ENCODE results near the gene TOR3A. TPM values are rescaled to one million over a fixed set of nuclear protein-coding genes. Genes with fewer than 3 reads are reported as not detected.

Gene TOR3A
- total and polyA plus RNA-seq, 2 of the 8 experiments (the other 6 are each of a cell fraction or from before 2014, with no cell fraction given), result 15.3 to 21.4 TPM

DNA sequence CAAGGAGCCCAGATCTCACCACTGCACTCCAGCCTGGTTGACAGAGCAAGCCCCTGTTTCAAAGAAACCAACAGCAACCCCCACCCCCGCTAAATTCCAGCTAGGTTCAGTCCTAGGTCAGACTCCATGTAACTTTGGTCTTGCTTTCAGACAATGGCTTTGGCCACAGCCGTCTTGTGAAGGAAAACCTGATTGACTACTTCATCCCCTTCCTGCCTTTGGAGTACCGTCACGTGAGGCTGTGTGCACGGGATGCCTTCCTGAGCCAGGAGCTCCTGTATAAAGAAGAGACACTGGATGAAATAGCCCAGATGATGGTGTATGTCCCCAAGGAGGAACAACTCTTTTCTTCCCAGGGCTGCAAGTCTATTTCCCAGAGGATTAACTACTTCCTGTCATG is 12.9 kb downstream of the TOR3A start:
- peaks cover 4% of the 10 kb centered on the region; the same call in 1 of the 2 replicates for H3K79me1 ChIP-seq (ENCODE audit: low read depth, low read length)
- no peak overlapping the region for H3K4me3 ChIP-seq (ENCODE audit: extremely low read depth in 1 of 4, insufficient read depth in 2 of 4, low read depth in 3 of 4, low read length in 4 of 4)
- no peak overlapping the region for H4K5ac ChIP-seq (ENCODE audit: insufficient read length, low read depth, low read length)
- no peak for DNase-seq (ENCODE audit: low read depth in 1 of 2, low spot score in 2 of 2)
- H2BK12ac ChIP-seq (ENCODE audit: low read depth, low read length), result no peak overlapping the region
- no peaks in the 10 kb centered on the region for H3K23me2 ChIP-seq (ENCODE audit: low read depth, low read length)
- ChIA-PET CTCF (ENCODE audit: partially characterized antibody) (interaction anchor here (0.9 to 2.0 kb wide), 3 partner anchors 11 to 22 kb away, joined by 3 to 5 read pairs (median 4); no protein-coding TSS in a partner anchor), POLR2A (ENCODE audit: partially characterized antibody) (no interaction called here)
- no peak overlapping the region for H2BK5ac ChIP-seq (ENCODE audit: low read depth, low read length)
- no peak overlapping the region for H2BK15ac ChIP-seq (ENCODE audit: low read length)
- H4K20me1 ChIP-seq (replicated peaks in 1 of 2; ENCODE audit: control insufficient read depth in 1 of 2, insufficient read depth in 2 of 2, low read length in 2 of 2), result peaks cover 2 to 5% of the 10 kb centered on the region in 2 experiments
- no peak overlapping the region for H3K9ac ChIP-seq (replicated peaks in 1 of 4; ENCODE audit: extremely low read depth in 1 of 4, low read depth in 3 of 4, low read length in 3 of 4)
- H3K56ac ChIP-seq (replicated peaks; ENCODE audit: insufficient read length, low read depth, low read length), result no peak overlapping the region
- no peak overlapping the region for H3K27ac ChIP-seq (ENCODE audit: low read depth, low read length)
- H2AK5ac ChIP-seq (ENCODE audit: low read depth, low read length), result no peak overlapping the region
- H3K18ac ChIP-seq (ENCODE audit: extremely low read depth, low read length), result no peak overlapping the region
- H2BK20ac ChIP-seq (ENCODE audit: low read length), result no peak overlapping the region
- no peak overlapping the region for H2BK120ac ChIP-seq (replicated peaks; ENCODE audit: low read depth, low read length)
- H3K14ac ChIP-seq (ENCODE audit: insufficient read length), result no peak overlapping the region
- H4K91ac ChIP-seq (replicated peaks; ENCODE audit: insufficient read length, low read length), result no peak overlapping the region
- no peak for FAIRE-seq
- no peak overlapping the region for H4K8ac ChIP-seq (ENCODE audit: extremely low read depth, insufficient read depth, low read length)
- H3K4me2 ChIP-seq (ENCODE audit: insufficient read depth in 1 of 2, low read depth in 2 of 2, low read length in 2 of 2), result no peak overlapping the region
- WGBS, 2 experiments (ENCODE audit: extremely low coverage in 1 of 2, insufficient coverage in 1 of 2, insufficient read length in 1 of 2, insufficient replicate concordance in 2 of 2, low coverage in 1 of 2, low lambda C conversion rate in 2 of 2, missing lambda C conversion rate in 1 of 2), result 86% methylated on average over 5 of the region's 5 CpGs; no CpG with 5 or more reads in 1 of the 2 experiments
- peaks cover 9 to 42% (median 32%) of the 10 kb centered on the region in 4 experiments for H3K36me3 ChIP-seq (ENCODE audit: control insufficient read depth in 2 of 4, insufficient read depth in 4 of 4, low read length in 3 of 4)
- no peaks in the 10 kb centered on the region for H3K27me3 ChIP-seq (replicated peaks in 1 of 4; ENCODE audit: control insufficient read depth in 3 of 4, extremely low read depth in 1 of 4, insufficient read depth in 3 of 4, low read length in 3 of 4)
- H3K4ac ChIP-seq (replicated peaks; ENCODE audit: insufficient read length, low read depth, low read length), result no peak overlapping the region
- H3K4me1 ChIP-seq (replicated peaks in 1 of 4; ENCODE audit: control insufficient read depth in 3 of 4, insufficient read depth in 4 of 4, low read length in 3 of 4), result peaks cover 0 to 4% (median 0%) of the 10 kb centered on the region in 4 experiments; a peak in 2 of 7 replicates
- H3K9me3 ChIP-seq (ENCODE audit: insufficient read depth in 2 of 2, low read depth in 1 of 2, low read length in 1 of 2), result no peaks in the 10 kb centered on the region
- peaks cover 0 to 10% of the 10 kb centered on the region in 2 experiments; a peak in 1 of 4 replicates for H3K79me2 ChIP-seq (ENCODE audit: control insufficient read depth in 1 of 2, insufficient read depth in 2 of 2, low read length in 2 of 2)
- H2AFZ ChIP-seq (ENCODE audit: low read length), result no peak overlapping the region
- no peak overlapping the region for H3K23ac ChIP-seq (ENCODE audit: insufficient read length)
- TF ChIP-seq POU5F1 (IDR thresholded peaks at IDR 0.05; ENCODE audit: low read depth, low read length), result no peak
- TF ChIP-seq RXRA (IDR thresholded peaks at IDR 0.05; ENCODE audit: insufficient read depth, low read depth, low read length), result no peak
- no peak for TF ChIP-seq SRF (IDR thresholded peaks at IDR 0.05; ENCODE audit: low read depth, low read length)
- no peak for TF ChIP-seq SUZ12 (IDR thresholded peaks at IDR 0.05; ENCODE audit: low read length)
- no peak for TF ChIP-seq TAF7 (optimal IDR thresholded peaks at IDR 0.05; ENCODE audit: borderline replicate concordance, low read depth, low read length)
- TF ChIP-seq GTF2F1 (IDR thresholded peaks at IDR 0.05; ENCODE audit: borderline replicate concordance, low read depth, low read length), result no peak
- no peak for TF ChIP-seq HDAC6 (IDR thresholded peaks at IDR 0.05; ENCODE audit: low read depth, low read length)
- no peak for TF ChIP-seq KDM5A (IDR thresholded peaks at IDR 0.05; ENCODE audit: low read length)
- no peak for TF ChIP-seq TAF1 (IDR thresholded peaks at IDR 0.05; ENCODE audit: low read depth, low read length)
- TF ChIP-seq SP1 (IDR thresholded peaks at IDR 0.05; ENCODE audit: low read depth, low read length), result no peak
- no peak for TF ChIP-seq CBX5 (IDR thresholded peaks at IDR 0.05; ENCODE audit: low read depth, low read length)
- TF ChIP-seq, protein P1, sequence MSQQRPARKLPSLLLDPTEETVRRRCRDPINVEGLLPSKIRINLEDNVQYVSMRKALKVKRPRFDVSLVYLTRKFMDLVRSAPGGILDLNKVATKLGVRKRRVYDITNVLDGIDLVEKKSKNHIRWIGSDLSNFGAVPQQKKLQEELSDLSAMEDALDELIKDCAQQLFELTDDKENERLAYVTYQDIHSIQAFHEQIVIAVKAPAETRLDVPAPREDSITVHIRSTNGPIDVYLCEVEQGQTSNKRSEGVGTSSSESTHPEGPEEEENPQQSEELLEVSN (IDR thresholded peaks at IDR 0.05), result no peak
- no peak for TF ChIP-seq JUN (IDR thresholded peaks at IDR 0.05; ENCODE audit: low read depth, low read length)
- TF ChIP-seq CEBPB (IDR thresholded peaks at IDR 0.05; ENCODE audit: low read depth, low read length), result no peak
- no peak for TF ChIP-seq CHD1 (IDR thresholded peaks at IDR 0.05; ENCODE audit: low read depth, low read length)

All from H1 (cell line).